COLO829 (cell line): ENCODE results near the gene ANKS6.

Source experiments
- DNase-seq: peaks from one replicate; pipeline ENCODE4 v3.0.0; 2012; ENCODE audit warnings: low spot score

The ANKS6 gene

GRCh38 chr9:98796364-98797101, at the start of gene ANKS6:
Gene ANKS6 (minus strand): TSS chr9:98796555. CDS start chr9:98796491, 64 bp downstream.
- DNase-seq, result peak; percentile 76

GRCh38 chr9:98846081-98846480, 49.7 kb upstream of the ANKS6 start:
- no peak for DNase-seq

GRCh38 chr9:98842510-98842909, 46.2 kb upstream of the ANKS6 start:
- DNase-seq, result no peak

GRCh38 chr9:98839724-98840123, 43.4 kb upstream of the ANKS6 start:
- DNase-seq, result no peak

- no peak for DNase-seq
Measured at GRCh38 chr9:98838868-98839565, 42.7 kb upstream of the ANKS6 start.

DNA sequence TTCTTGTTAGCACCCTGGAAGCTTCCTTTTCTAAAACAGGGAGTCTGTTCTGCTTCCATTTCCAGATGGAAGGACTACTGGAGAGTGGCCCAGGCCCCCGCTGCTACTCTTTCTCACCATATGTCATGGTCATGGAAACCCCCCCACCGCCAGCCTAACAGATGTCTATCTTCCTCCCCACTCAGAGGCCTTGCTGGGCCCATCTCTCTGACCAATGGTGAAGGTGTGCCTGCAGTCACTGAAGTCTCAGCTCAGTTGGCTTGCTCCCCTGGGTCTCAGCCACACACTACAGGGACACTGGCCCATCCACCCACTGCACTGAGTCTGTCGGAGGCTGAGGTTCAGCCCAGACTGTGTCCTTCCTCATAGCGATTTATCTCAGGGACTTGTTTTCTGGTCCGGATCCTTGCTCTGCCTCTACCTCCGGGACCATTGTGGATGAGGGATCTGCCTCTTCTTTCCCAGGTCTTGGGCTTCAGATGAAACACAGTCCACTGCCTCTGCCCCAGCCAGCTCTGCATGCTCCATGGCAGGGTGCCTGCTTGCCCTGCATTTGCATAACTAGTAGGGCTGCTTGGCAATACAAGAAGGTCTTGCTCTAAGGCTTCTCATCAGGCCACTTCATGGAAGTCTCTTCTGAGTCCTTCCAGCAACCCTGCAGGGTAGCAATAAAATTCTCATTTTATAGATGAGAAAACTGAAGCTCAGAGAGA, 42.0 kb upstream of the ANKS6 start:
- no peak for DNase-seq

DNA sequence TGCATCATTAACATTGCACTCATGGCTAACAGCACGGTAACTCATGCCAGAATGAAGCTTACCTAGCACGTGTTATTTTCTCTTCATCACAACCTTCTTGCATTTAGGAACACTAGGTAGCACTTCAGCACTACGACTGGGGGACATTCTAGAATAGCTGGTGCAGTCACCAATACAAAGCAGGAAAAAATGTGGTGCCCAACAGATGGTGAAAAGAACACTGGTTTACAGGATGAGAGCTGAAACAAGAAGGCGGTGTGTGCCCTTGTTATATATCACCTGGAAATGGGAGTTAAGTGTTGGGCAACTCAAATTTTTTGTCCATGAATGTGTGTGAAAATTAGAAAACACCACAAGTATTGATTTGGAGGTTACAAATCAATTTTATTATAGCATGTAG, 41.2 kb upstream of the ANKS6 start:
- no peak for DNase-seq

GRCh38 chr9:98836206-98836605, 39.9 kb upstream of the ANKS6 start:
- no peak for DNase-seq

DNA sequence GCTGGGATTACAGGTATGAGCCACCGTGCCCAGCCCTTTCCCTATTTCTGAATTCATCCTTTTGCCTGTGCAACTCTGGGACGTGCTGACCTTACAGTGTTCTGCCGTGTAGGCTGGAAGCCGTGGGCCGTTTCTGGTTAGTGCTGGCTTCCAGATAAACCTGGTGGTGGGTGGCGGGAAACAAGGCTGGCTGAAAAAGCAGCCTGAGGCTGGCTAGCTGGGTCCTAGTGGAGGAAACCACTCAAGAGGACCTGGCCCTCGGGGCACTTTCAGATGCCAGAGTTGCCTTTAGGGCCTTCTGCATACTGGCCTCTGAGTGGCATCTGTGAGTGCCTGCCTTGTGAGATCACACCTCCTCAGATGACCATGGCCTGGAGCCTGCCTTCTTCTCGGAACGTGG, 38.0 kb upstream of the ANKS6 start:
- DNase-seq, result no peak

DNA sequence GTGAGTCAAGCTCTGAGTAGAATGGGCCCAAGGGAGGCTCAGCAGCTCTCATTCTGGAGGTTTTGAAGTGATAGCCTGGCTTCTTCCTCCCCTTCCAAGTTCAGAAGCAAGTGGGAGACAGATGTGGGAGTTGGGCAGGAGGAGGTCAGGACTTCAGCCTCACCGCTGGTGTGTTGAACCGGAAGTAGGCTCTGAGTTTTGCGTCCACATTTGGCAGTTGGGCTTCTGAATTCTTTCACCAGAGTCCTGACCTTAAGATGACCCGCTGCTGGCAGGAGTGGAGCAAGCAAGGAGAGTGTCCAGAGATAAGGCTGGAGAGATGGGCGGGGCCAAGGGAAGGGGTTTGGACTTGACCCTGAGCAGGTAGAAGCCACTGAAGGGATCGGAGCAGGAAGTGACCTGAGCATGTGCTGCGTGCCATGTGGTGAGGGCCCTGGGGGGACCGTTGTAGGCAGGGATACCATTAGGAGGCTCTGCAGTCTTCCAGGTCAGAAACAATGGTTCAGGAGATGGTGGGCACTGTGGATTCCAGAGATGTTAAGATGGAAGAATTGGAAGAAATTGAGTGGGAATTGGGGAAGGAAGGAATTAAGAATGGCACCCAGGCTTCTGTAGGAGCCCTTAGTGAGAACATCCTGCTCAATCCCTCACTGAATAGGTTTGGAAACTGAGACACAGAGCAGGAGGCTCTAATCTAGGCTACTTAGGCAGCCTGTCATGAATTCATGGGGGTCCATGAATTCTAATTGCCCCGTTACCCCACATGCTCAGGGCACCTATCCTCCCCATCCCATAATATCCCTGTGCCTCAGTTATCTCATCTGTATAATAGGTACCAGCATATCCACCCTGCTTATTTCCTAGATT, 37.0 kb upstream of the ANKS6 start:
- no peak for DNase-seq

- DNase-seq, result no peak
Measured at GRCh38 chr9:98832768-98833089, 36.4 kb upstream of the ANKS6 start.

GRCh38 chr9:98831696-98832095, 35.3 kb upstream of the ANKS6 start:
- DNase-seq, result no peak

DNA sequence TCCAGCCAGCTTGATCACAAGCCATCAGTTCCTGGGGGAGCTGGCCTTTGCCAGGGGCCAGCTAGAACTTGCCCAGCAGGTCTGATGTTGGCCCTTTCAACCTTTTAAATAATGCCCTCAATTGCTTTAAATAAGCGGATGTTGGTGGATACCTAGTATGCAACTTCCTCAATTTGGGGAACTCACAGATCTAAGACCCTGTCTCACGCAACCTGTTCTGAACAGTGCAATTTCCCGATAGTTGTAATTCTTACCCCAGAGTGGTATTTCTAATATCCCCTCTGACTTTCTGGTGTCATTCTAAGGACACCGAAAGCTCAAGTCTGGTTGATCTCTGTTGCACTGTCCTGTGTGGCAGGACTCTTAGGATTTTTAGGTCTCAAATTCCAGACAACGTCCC, 34.2 kb upstream of the ANKS6 start:
- DNase-seq, result no peak

DNA sequence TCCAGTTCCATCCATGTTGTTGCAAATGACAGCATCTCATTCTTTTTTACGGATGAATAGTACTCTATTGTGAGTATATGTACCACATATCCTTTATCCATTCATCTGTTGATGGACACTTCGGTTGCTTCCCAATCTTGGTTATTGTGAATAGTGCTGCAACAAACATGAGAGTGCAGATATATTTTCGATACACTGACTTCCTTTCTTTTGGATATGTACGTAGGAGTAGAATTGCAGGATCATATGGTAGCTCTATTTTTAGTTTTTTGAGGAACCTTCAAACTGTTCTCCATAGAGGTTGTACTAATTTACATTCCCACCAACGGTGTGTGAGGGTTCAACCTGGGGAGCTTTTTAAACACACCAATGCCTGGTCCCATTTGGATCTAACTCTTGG, 33.4 kb upstream of the ANKS6 start:
- no peak for DNase-seq

GRCh38 chr9:98826716-98827115, 30.4 kb upstream of the ANKS6 start:
- no peak for DNase-seq

- DNase-seq, result no peak
Measured at GRCh38 chr9:98825414-98825813, 29.1 kb upstream of the ANKS6 start.

DNA sequence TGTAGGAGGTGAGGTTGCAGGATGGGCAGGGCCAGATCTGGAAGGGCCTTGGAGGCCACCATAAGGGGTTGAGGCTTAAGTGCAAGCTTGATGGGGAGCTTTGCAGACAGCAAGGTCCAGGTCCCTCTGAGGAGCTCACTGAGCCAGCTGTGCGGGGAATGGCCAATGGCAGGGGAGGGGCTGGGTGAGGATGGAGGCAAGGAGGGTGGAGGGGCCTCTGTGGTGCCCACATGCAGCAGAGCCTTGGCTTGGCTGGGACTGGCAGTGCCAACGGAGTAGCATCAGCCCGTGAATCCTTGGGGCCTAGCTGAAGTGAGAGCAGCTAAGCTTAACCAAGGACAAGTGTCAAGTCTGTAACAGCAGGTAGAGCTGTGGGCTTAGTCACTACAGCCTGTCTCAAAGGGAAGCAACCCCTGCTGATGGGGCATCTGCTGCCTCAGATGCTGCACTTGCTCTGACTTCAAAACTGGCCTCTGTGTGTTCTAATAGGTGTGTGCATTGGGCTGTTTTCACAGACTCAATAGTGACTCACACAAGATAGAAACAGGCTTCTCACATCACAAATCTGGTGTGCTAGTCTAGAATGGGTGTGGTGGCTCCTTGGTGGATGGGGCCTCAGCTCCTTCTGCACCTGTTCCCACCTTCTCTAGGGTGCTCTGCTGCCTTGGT, 27.4 kb upstream of the ANKS6 start:
- DNase-seq, result no peak

GRCh38 chr9:98822661-98823060, 26.3 kb upstream of the ANKS6 start:
- DNase-seq, result no peak

DNA sequence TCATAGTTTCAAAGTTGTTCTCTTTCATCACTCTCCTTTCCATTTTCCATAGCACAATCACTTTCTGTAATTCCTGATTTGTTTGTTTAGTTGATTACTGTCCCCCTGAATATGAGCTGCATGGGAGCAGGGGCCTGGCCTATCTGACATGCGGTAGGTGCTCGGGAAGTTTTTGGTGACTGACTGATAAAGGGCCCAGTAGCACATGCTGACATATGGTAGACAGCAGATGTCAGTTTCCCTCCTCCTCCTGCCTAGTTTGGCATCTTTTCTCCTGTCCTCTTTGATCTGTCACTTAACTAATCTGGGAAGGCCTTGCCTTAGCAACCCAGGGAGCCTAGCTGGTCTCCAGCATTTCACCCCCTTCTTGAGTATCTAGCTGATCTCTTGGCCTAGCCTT, 25.5 kb upstream of the ANKS6 start:
- DNase-seq, result no peak

DNA sequence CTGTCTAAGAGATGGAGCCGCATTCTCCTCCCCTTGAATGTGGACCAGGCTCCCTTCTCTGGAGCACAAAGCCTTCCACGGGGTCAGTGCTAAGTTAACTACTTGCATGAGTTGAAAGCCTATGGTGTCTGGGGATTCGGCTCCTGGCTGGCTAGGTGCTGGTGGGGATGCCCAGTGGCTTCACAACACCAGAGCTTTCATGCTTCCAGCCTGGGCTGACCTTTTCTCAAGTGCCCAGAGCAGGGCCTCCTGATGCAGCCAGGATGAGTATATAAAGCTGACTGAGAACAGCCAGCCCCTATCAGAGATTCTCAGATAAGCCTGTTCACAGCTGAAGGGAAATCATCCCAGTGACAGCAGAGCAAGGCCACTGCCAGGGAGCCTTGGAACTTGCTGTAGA, 22.9 kb upstream of the ANKS6 start:
- DNase-seq, result no peak

DNA sequence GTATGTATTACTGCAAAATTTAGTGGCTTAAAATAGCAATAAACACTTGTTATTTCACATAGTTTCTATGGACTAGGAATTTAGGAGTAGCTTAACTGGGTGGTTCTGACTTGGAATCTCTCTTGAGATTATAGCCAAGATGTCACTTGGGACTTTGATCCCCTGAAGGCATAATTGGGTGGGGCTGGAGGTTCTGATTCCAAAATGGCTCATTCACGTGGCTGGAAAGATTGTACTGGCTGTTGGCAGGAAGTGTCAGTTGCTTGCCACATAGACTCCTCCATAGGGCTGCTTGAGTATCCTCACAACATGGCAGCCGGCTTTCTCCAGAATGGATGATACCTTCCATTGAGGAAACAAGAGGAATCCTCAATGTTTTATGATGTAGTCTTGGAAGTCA, 22.4 kb upstream of the ANKS6 start:
- no peak for DNase-seq
